OCI-LY1 (cell line): ENCODE measurements around the gene BSG.

Experiments used
- CTCF ChIP-seq: fragments of 200-600 bp; sonication (generic), shearing (Covaris generic); IDR thresholded peaks from 2 replicates; pipeline ENCODE4 v1.5.1; 2017; ENCODE audit warnings: mild to moderate bottlenecking, antibody characterized with exemption, low read length, moderate library complexity, mixed read lengths
- EZH2 ChIP-seq: fragments of 200-600 bp; sonication (generic), shearing (Covaris generic); IDR thresholded peaks from 2 replicates; pipeline ENCODE4 v1.8.0; 2017; ENCODE audit warnings: borderline replicate concordance, mixed run types, mild to moderate bottlenecking, antibody characterized with exemption, low read length, moderate library complexity, mixed read lengths

GRCh38 chr19:570937-571565 lies 1.3 kb upstream of the BSG start:
- TF ChIP-seq CTCF: no peak
- no peak for TF ChIP-seq EZH2
